HG03159 (cell line): ENCODE data around the gene ZNF184.
"Not testable (repeated sequence)": the region's sequence is repeated elsewhere in the genome, so short reads cannot be mapped to it uniquely, and the experiment has no call there.

Experiments used
- ATAC-seq: cut with Tn5 transposase; IDR thresholded peaks from one replicate; pipeline ENCODE4 v1.9.1; 2021; ENCODE audit warnings: mild to moderate bottlenecking, moderate library complexity; ENCODE audit not compliant: unreplicated experiment

Gene ZNF184

GRCh38 chr6:27426045-27426620 is 46.8 kb downstream of the ZNF184 start:
- no peak for ATAC-seq

GRCh38 chr6:27424851-27425250 is 48.1 kb downstream of the ZNF184 start:
- not testable (repeated sequence) for ATAC-seq

- no peak for ATAC-seq
Measured at GRCh38 chr6:27422651-27423332, 50.1 kb downstream of the ZNF184 start.

- ATAC-seq = no peak
Measured at GRCh38 chr6:27419363-27419762, 53.5 kb downstream of the ZNF184 start.

GRCh38 chr6:27415898-27416297 is 57.0 kb downstream of the ZNF184 start:
- no peak for ATAC-seq

GRCh38 chr6:27414996-27415395 is 57.9 kb downstream of the ZNF184 start:
- no peak for ATAC-seq

GRCh38 chr6:27414300-27414699 is 58.6 kb downstream of the ZNF184 start:
- ATAC-seq = no peak

- no peak for ATAC-seq
Measured at GRCh38 chr6:27407153-27407814, 65.6 kb downstream of the ZNF184 start.

GRCh38 chr6:27406085-27406484 is 66.8 kb downstream of the ZNF184 start:
- no peak for ATAC-seq

- ATAC-seq = no peak
Measured at GRCh38 chr6:27400877-27401642, 71.8 kb downstream of the ZNF184 start.
